H1 (cell line): ENCODE results near the gene SGCB. TPM values are rescaled to one million over a fixed set of nuclear protein-coding genes. Genes with fewer than 3 reads are reported as not detected.

Experiments used
- BACH1 ChIP-seq: IDR thresholded peaks from 2 replicates; pipeline ENCODE4 v1.6.1; 2012; ENCODE audit warnings: low read length, improper control_type of control experiment
- BRCA1 ChIP-seq: IDR thresholded peaks from 2 replicates; pipeline ENCODE4 v1.6.1; 2012; ENCODE audit warnings: low read depth, low read length, improper control_type of control experiment
- CBX8 ChIP-seq: fragments of 300-800, 300-1000 bp; sonication (generic); IDR thresholded peaks from 2 replicates; pipeline ENCODE4 v1.7.1; 2016; ENCODE audit warnings: low read depth, low read length, borderline replicate concordance
- CHD2 ChIP-seq: IDR thresholded peaks from 2 replicates; pipeline ENCODE4 v1.6.1; 2012; ENCODE audit warnings: low read length, improper control_type of control experiment
- CTBP2 ChIP-seq: IDR thresholded peaks from 2 replicates; pipeline ENCODE4 v1.7.0; 2011; ENCODE audit warnings: borderline replicate concordance, mild to moderate bottlenecking, moderate library complexity, mixed read lengths, low read length; ENCODE audit not compliant: insufficient read depth, insufficient read length
- HDAC6 ChIP-seq: IDR thresholded peaks from one replicate; pipeline ENCODE4 v1.7.1; 2012; ENCODE audit warnings: low read depth, mild to moderate bottlenecking, inconsistent platforms, low read length, moderate library complexity
- KDM4A ChIP-seq: IDR thresholded peaks from one replicate; pipeline ENCODE4 v1.7.1; 2012; ENCODE audit warnings: low read depth, mild to moderate bottlenecking, moderate library complexity, low read length, inconsistent platforms; ENCODE audit not compliant: severe bottlenecking
- MAFK ChIP-seq: IDR thresholded peaks from 2 replicates; pipeline ENCODE4 v1.6.1; 2012; ENCODE audit warnings: low read depth, mild to moderate bottlenecking, improper control_type of control experiment, low read length
- NANOG ChIP-seq: IDR thresholded peaks from 2 replicates; pipeline ENCODE4 v1.6.1; 2011; ENCODE audit warnings: low read length, low read depth, mild to moderate bottlenecking, inconsistent platforms; ENCODE audit not compliant: insufficient read depth, poor library complexity, severe bottlenecking
- POLR2AphosphoS5 ChIP-seq: IDR thresholded peaks from 2 replicates; pipeline ENCODE4 v1.6.1; 2011; ENCODE audit warnings: low read depth, low read length
- SP4 ChIP-seq: IDR thresholded peaks from 2 replicates; pipeline ENCODE4 v1.6.1; 2012; ENCODE audit warnings: low read length, inconsistent platforms
- SRF ChIP-seq: IDR thresholded peaks from 2 replicates; pipeline ENCODE4 v1.6.1; 2011; ENCODE audit warnings: mild to moderate bottlenecking, low read depth, low read length, moderate library complexity
- polyA plus RNA-seq, 7 experiments: library from polyadenylated mRNA; depleted of rRNA in 3 of 7; stranded (reverse) in 5 of 7; unstranded in 2 of 7; fragments of >200 nt in 5 of 7; fragments of 200-250 nt in 2 of 7; gene quantifications; 1 replicate in 5 of 7; 2 replicates in 1 of 7; 4 replicates in 1 of 7; pipeline versions ENCODE4 v1.2.1 to v1.2.3, GENCODE V29; 2011 to 2013; ENCODE audit warnings: missing spikeins in 2 of 7, mixed read lengths in 2 of 7
- total RNA-seq: library from RNA; stranded (reverse); fragmentation: NEBNext Ultra II Directional; extraction: Animal tissue kit (Norgen Biotek cat#: 25700); gene quantifications from 2 replicates; pipeline ENCODE4 v1.2.1, GENCODE V29; 2021
- TF ChIP-seq, protein P1 (sequence below): fragments of 300-600 bp; sonication (generic); IDR thresholded peaks from 2 replicates; pipeline ENCODE4 v1.7.1; 2012; ENCODE audit warnings: low read length, moderate library complexity, mild to moderate bottlenecking, inconsistent platforms; ENCODE audit not compliant: insufficient replicate concordance

Gene SGCB
- total and polyA plus RNA-seq, 2 of the 8 experiments (the other 6 are each of a cell fraction or from before 2014, with no cell fraction given), result 6.8 to 32.2 TPM

DNA sequence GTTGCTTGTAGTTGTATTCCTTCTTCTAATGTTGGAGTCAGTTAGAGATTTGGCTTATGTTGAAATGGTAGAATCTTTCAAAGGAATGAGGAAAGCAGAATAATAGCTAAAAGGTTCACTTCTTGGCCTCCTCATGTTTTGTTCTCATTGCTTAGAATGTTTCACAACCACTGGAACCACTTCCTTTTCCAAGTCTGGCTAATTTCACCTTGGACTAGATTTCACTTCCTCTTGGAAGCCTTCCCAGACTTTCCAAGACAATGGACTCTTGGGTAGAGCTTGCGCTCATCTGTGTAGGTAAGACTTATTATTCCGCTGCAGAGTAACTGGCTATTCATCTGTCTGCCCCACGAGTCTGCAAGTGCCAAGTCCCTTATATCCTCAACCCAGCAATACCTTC is 21.3 kb upstream of the SGCB start (continued):
- TF ChIP-seq, protein P1, sequence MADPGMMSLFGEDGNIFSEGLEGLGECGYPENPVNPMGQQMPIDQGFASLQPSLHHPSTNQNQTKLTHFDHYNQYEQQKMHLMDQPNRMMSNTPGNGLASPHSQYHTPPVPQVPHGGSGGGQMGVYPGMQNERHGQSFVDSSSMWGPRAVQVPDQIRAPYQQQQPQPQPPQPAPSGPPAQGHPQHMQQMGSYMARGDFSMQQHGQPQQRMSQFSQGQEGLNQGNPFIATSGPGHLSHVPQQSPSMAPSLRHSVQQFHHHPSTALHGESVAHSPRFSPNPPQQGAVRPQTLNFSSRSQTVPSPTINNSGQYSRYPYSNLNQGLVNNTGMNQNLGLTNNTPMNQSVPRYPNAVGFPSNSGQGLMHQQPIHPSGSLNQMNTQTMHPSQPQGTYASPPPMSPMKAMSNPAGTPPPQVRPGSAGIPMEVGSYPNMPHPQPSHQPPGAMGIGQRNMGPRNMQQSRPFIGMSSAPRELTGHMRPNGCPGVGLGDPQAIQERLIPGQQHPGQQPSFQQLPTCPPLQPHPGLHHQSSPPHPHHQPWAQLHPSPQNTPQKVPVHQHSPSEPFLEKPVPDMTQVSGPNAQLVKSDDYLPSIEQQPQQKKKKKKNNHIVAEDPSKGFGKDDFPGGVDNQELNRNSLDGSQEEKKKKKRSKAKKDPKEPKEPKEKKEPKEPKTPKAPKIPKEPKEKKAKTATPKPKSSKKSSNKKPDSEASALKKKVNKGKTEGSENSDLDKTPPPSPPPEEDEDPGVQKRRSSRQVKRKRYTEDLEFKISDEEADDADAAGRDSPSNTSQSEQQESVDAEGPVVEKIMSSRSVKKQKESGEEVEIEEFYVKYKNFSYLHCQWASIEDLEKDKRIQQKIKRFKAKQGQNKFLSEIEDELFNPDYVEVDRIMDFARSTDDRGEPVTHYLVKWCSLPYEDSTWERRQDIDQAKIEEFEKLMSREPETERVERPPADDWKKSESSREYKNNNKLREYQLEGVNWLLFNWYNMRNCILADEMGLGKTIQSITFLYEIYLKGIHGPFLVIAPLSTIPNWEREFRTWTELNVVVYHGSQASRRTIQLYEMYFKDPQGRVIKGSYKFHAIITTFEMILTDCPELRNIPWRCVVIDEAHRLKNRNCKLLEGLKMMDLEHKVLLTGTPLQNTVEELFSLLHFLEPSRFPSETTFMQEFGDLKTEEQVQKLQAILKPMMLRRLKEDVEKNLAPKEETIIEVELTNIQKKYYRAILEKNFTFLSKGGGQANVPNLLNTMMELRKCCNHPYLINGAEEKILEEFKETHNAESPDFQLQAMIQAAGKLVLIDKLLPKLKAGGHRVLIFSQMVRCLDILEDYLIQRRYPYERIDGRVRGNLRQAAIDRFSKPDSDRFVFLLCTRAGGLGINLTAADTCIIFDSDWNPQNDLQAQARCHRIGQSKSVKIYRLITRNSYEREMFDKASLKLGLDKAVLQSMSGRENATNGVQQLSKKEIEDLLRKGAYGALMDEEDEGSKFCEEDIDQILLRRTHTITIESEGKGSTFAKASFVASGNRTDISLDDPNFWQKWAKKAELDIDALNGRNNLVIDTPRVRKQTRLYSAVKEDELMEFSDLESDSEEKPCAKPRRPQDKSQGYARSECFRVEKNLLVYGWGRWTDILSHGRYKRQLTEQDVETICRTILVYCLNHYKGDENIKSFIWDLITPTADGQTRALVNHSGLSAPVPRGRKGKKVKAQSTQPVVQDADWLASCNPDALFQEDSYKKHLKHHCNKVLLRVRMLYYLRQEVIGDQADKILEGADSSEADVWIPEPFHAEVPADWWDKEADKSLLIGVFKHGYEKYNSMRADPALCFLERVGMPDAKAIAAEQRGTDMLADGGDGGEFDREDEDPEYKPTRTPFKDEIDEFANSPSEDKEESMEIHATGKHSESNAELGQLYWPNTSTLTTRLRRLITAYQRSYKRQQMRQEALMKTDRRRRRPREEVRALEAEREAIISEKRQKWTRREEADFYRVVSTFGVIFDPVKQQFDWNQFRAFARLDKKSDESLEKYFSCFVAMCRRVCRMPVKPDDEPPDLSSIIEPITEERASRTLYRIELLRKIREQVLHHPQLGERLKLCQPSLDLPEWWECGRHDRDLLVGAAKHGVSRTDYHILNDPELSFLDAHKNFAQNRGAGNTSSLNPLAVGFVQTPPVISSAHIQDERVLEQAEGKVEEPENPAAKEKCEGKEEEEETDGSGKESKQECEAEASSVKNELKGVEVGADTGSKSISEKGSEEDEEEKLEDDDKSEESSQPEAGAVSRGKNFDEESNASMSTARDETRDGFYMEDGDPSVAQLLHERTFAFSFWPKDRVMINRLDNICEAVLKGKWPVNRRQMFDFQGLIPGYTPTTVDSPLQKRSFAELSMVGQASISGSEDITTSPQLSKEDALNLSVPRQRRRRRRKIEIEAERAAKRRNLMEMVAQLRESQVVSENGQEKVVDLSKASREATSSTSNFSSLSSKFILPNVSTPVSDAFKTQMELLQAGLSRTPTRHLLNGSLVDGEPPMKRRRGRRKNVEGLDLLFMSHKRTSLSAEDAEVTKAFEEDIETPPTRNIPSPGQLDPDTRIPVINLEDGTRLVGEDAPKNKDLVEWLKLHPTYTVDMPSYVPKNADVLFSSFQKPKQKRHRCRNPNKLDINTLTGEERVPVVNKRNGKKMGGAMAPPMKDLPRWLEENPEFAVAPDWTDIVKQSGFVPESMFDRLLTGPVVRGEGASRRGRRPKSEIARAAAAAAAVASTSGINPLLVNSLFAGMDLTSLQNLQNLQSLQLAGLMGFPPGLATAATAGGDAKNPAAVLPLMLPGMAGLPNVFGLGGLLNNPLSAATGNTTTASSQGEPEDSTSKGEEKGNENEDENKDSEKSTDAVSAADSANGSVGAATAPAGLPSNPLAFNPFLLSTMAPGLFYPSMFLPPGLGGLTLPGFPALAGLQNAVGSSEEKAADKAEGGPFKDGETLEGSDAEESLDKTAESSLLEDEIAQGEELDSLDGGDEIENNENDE, result no peak
- TF ChIP-seq NANOG (no peak), SP4 (no peak), KDM4A (no peak), CTBP2 (no peak), MAFK (no peak), BACH1 (no peak), SRF (no peak), CBX8 (no peak), CHD2 (no peak), POLR2AphosphoS5 (no peak), BRCA1 (no peak), HDAC6 (no peak)
